ENCODE measurements around the gene CABLES2.
"Not testable (repeated sequence)": the region's sequence is repeated elsewhere in the genome, so short reads cannot be mapped to it uniquely, and the experiment has no call there.

CABLES2 gene

GRCh38 chr20:62433658-62434497, 26.8 kb upstream of the CABLES2 start:
- no peak for DNase-seq

GRCh38 chr20:62430866-62431447, 23.9 kb upstream of the CABLES2 start:
- DNase-seq = no peak

- DNase-seq = no peak
Observed at GRCh38 chr20:62430311-62430853, 23.3 kb upstream of the CABLES2 start.

- DNase-seq = no peak
Observed at GRCh38 chr20:62429455-62430310, 22.6 kb upstream of the CABLES2 start.

GRCh38 chr20:62428396-62429295, 21.6 kb upstream of the CABLES2 start:
- DNase-seq = no peak

GRCh38 chr20:62428002-62428372, 20.9 kb upstream of the CABLES2 start:
- DNase-seq = no peak

- no peak for DNase-seq
Observed at GRCh38 chr20:62427172-62428001, 20.3 kb upstream of the CABLES2 start, which contains the start of gene RBBP8NL. RBBP8NL (minus strand) TSS chr20:62427539; CDS start chr20:62419647, 7,892 bp downstream.

GRCh38 chr20:62426699-62427131, 19.6 kb upstream of the CABLES2 start:
- DNase-seq = no peak

- DNase-seq = not testable (repeated sequence)
Observed at GRCh38 chr20:62426059-62426348, 18.9 kb upstream of the CABLES2 start.

GRCh38 chr20:62425281-62426058, 18.4 kb upstream of the CABLES2 start:
- no peak for DNase-seq

- no peak for DNase-seq
Observed at GRCh38 chr20:62424249-62425107, 17.4 kb upstream of the CABLES2 start.

- no peak for DNase-seq
Observed at GRCh38 chr20:62423326-62423706, 16.2 kb upstream of the CABLES2 start.

- no peak for DNase-seq
Observed at GRCh38 chr20:62422636-62423325, 15.7 kb upstream of the CABLES2 start.

GRCh38 chr20:62421716-62421990, 14.6 kb upstream of the CABLES2 start:
- no peak for DNase-seq

- DNase-seq = no peak
Observed at GRCh38 chr20:62420846-62421715, 14.0 kb upstream of the CABLES2 start.

GRCh38 chr20:62419759-62420158, 12.7 kb upstream of the CABLES2 start:
- DNase-seq = no peak

- no peak for DNase-seq
Observed at GRCh38 chr20:62418709-62419487, 11.8 kb upstream of the CABLES2 start.

Data from T1000 (cell line).